ENCODE data around the gene FOXP1. TPM values are rescaled to one million over a fixed set of nuclear protein-coding genes. Genes with fewer than 3 reads are reported as not detected.

Gene FOXP1
- total and polyA plus RNA-seq, 3 donors from 2014 or later = 37.8 to 105 (median 75.9) TPM

DNA sequence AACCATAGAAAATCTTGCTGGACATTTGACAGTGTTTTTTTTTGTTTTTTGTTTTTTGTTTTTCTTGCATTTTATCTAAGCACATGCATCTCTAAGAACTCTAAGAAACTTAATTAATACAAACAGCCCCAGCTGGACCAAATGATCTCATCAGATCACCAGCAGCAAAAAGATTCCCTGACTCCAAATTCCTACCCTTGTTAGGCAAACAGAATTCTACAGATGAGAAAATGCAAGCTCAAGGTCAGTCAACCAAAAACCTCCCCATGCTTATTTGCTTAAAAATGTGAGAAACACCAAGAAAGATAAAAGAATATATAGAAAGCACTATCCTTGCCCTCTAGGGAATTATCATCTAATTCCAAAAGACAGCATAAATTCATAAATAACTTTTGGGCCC lies 65.4 kb downstream of the FOXP1 start:
- intact Hi-C loops (cut with DNase I; ENCODE audit: low total_unique reads) = no loop called here
- H3K36me3 ChIP-seq (ENCODE audit: low read depth, missing control alignments) = no peaks in the 10 kb centered on the region
- H3K9me3 ChIP-seq = no peaks in the 10 kb centered on the region
- H3K27ac ChIP-seq = no peak overlapping the region
- H3K27me3 ChIP-seq = no peaks in the 10 kb centered on the region
- no peak for DNase-seq
- TF ChIP-seq CTCF (IDR thresholded peaks at IDR 0.05) = no peak
- TF ChIP-seq POLR2A (IDR thresholded peaks at IDR 0.05) = no peak
- no peaks in the 10 kb centered on the region for H3K4me1 ChIP-seq
- H3K4me3 ChIP-seq = no peak overlapping the region

- Histone ChIP-seq H3K4me3 (no peak overlapping the region), H3K9me3 (no peaks in the 10 kb centered on the region), H3K36me3 (ENCODE audit: low read depth, missing control alignments) (no peaks in the 10 kb centered on the region), H3K27ac (no peak overlapping the region), H3K4me1 (no peaks in the 10 kb centered on the region), H3K27me3 (no peaks in the 10 kb centered on the region)
- TF ChIP-seq POLR2A (IDR thresholded peaks at IDR 0.05) (no peak), CTCF (IDR thresholded peaks at IDR 0.05) (no peak)
- 84 to 91% methylated on average over 3 of the region's 3 CpGs for WGBS, 2 donors
- intact Hi-C loops (cut with DNase I; ENCODE audit: low total_unique reads) = no loop called here
- DNase-seq = no peak
Measured at GRCh38 chr3:71517271-71517791, 66.2 kb downstream of the FOXP1 start.

- no peak for TF ChIP-seq POLR2A (IDR thresholded peaks at IDR 0.05)
- no peak for TF ChIP-seq CTCF (IDR thresholded peaks at IDR 0.05)
- H3K4me3 ChIP-seq = no peak overlapping the region
- H3K4me1 ChIP-seq = no peaks in the 10 kb centered on the region
- no peak overlapping the region for H3K27ac ChIP-seq
- intact Hi-C loops (cut with DNase I; ENCODE audit: low total_unique reads) = no loop called here
- WGBS, 2 donors = 58 to 66% methylated on average over 11 of the region's 11 CpGs
- H3K36me3 ChIP-seq (ENCODE audit: low read depth, missing control alignments) = no peaks in the 10 kb centered on the region
- no peak for DNase-seq
- no peaks in the 10 kb centered on the region for H3K27me3 ChIP-seq
- H3K9me3 ChIP-seq = no peaks in the 10 kb centered on the region
Measured at GRCh38 chr3:71515636-71516365, 67.7 kb downstream of the FOXP1 start.

DNA sequence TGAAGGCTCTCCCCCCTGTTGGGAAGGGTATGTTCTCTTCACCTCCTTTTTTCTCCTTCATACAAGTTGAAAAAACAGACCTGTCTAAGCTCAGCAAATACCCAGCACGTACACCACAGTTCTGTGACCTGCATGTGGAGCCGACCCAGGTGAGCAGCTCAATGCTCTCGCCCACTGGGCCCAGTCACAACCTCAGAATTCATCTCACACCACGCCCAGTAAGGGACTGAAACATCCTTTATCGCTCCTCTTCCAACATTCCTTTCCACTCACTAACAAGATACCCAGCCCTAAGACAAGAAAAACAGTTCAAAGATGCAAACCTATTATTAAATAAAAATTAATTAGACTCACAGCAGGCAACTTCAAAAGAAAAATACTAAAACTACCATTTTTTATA lies 68.9 kb downstream of the FOXP1 start:
- no peak overlapping the region for H3K27ac ChIP-seq
- H3K4me3 ChIP-seq = no peak overlapping the region
- no peaks in the 10 kb centered on the region for H3K9me3 ChIP-seq
- intact Hi-C loops (cut with DNase I; ENCODE audit: low total_unique reads) = no loop called here
- no peaks in the 10 kb centered on the region for H3K4me1 ChIP-seq
- 92 to 93% methylated on average over 5 of the region's 5 CpGs for WGBS, 2 donors
- TF ChIP-seq POLR2A (IDR thresholded peaks at IDR 0.05) (no peak), CTCF (IDR thresholded peaks at IDR 0.05) (no peak)
- no peaks in the 10 kb centered on the region for H3K27me3 ChIP-seq
- no peaks in the 10 kb centered on the region for H3K36me3 ChIP-seq (ENCODE audit: low read depth, missing control alignments)
- no peak for DNase-seq

DNA sequence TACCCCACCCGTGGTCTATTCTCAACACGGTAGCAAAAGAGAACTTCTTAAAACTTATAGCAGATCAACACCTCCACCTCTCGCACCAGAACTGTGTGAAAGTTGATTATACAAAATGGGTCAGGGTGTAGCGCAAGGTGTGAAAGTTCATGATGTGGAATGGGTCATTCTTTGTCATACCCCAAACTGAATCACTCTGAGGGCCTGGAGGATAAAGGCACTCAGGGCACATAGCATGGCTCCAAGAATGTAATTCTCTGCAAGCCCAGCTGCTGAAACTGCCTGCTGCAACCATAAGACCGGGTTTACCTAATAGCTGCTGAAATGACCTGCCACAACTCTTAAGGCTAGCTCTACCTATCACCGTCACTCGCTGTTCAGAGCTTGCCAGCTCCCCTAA lies 70.0 kb downstream of the FOXP1 start:
- Histone ChIP-seq H3K4me3 (no peak overlapping the region), H3K27me3 (no peaks in the 10 kb centered on the region), H3K9me3 (no peaks in the 10 kb centered on the region), H3K4me1 (no peaks in the 10 kb centered on the region), H3K36me3 (ENCODE audit: low read depth, missing control alignments) (no peaks in the 10 kb centered on the region), H3K27ac (no peak overlapping the region)
- 91 to 94% methylated on average over 7 of the region's 7 CpGs for WGBS, 2 donors
- intact Hi-C loops (cut with DNase I; ENCODE audit: low total_unique reads) = no loop called here
- TF ChIP-seq CTCF (IDR thresholded peaks at IDR 0.05) (no peak), POLR2A (IDR thresholded peaks at IDR 0.05) (no peak)
- no peak for DNase-seq
